Measurements from ENCODE around the gene OR13C5.

The OR13C5 gene

GRCh38 chr9:104553261-104553660 lies 46.0 kb downstream of the OR13C5 start:
- no peak overlapping the region for H3K4me3 ChIP-seq (replicated peaks in 1 of 2; ENCODE audit: low read depth in 2 of 2, low read length in 2 of 2)
- no peak for TF ChIP-seq CTCF (IDR thresholded peaks at IDR 0.05; ENCODE audit: low read depth, low read length)
- peak in 1 of 2 donors; percentile 24 for DNase-seq (ENCODE audit: low read depth in 2 of 2)
